ENCODE data around the gene ZNHIT2.

ZNHIT2 gene

GRCh38 chr11:65071907-65072630 is 45.4 kb downstream of the ZNHIT2 start:
- DNase-seq (ENCODE audit: low read depth): no peak

GRCh38 chr11:65069217-65069616 is 48.3 kb downstream of the ZNHIT2 start:
- DNase-seq (ENCODE audit: low read depth): no peak

- DNase-seq (ENCODE audit: low read depth): no peak
These were observed 50.1 kb downstream of the ZNHIT2 start for GRCh38 chr11:65067446-65067845.

- no peak for DNase-seq (ENCODE audit: low read depth)
These were observed 50.7 kb downstream of the ZNHIT2 start for GRCh38 chr11:65066805-65067291.

Measured in T-helper 22 cell (primary cell).